ENCODE measurements around the gene SPNS2.

The SPNS2 gene

GRCh38 chr17:4480929-4481898 is 17.5 kb upstream of the SPNS2 start:
- DNase-seq, result peak; percentile 55

GRCh38 chr17:4482338-4483011 is 16.2 kb upstream of the SPNS2 start:
- DNase-seq, result no peak

- no peak for DNase-seq
Measured at GRCh38 chr17:4483012-4483840, 15.5 kb upstream of the SPNS2 start.

GRCh38 chr17:4485676-4486646 is 12.7 kb upstream of the SPNS2 start:
- DNase-seq, result peak; percentile 54

GRCh38 chr17:4487296-4487695 is 11.4 kb upstream of the SPNS2 start:
- DNase-seq, result no peak

GRCh38 chr17:4487820-4488716 is 10.6 kb upstream of the SPNS2 start:
- DNase-seq, result no peak

- DNase-seq, result no peak
Measured at GRCh38 chr17:4488989-4489595, 9.6 kb upstream of the SPNS2 start.

GRCh38 chr17:4490109-4490591 is 8.5 kb upstream of the SPNS2 start:
- DNase-seq, result no peak

- no peak for DNase-seq
Measured at GRCh38 chr17:4490637-4491061, 8.0 kb upstream of the SPNS2 start.

GRCh38 chr17:4492721-4493561 is 5.7 kb upstream of the SPNS2 start:
- DNase-seq, result no peak

GRCh38 chr17:4497101-4497824 is 1.4 kb upstream of the SPNS2 start:
- no peak for DNase-seq

- no peak for DNase-seq
Measured at GRCh38 chr17:4499431-4500190, 930 bp downstream of the SPNS2 start.

- DNase-seq, result no peak
Measured at GRCh38 chr17:4500191-4500571, 1.5 kb downstream of the SPNS2 start.

GRCh38 chr17:4501295-4501949 is 2.7 kb downstream of the SPNS2 start:
- DNase-seq, result no peak

GRCh38 chr17:4502466-4503154 is 3.9 kb downstream of the SPNS2 start:
- no peak for DNase-seq

- no peak for DNase-seq
Measured at GRCh38 chr17:4503283-4504025, 4.8 kb downstream of the SPNS2 start.

All from activated CD4-positive, alpha-beta T cell treated with anti-CD3 and anti-CD28 coated beads, Interleukin-10, Interleukin-2, amounts not matched to agents 100 ng/mL and 50 ng/mL, durations not matched to agents 16 hours and 8 hours (primary cell).